K562 treated with DMSO at 1 percent for 12 hours (cell line): ENCODE measurements around the gene RPL32. TPM values are rescaled to one million over a fixed set of nuclear protein-coding genes. Genes with fewer than 3 reads are reported as not detected.

Experiments used
- total RNA-seq: library from RNA; unstranded; fragments of 300-600 nt; gene quantifications from 2 replicates; pipeline ENCODE4 v1.2.3, GENCODE V29; 2022; ENCODE audit not compliant: insufficient read depth

Gene RPL32
- total RNA-seq, result 1,822 and 3,094 TPM in 2 replicates

DNA sequence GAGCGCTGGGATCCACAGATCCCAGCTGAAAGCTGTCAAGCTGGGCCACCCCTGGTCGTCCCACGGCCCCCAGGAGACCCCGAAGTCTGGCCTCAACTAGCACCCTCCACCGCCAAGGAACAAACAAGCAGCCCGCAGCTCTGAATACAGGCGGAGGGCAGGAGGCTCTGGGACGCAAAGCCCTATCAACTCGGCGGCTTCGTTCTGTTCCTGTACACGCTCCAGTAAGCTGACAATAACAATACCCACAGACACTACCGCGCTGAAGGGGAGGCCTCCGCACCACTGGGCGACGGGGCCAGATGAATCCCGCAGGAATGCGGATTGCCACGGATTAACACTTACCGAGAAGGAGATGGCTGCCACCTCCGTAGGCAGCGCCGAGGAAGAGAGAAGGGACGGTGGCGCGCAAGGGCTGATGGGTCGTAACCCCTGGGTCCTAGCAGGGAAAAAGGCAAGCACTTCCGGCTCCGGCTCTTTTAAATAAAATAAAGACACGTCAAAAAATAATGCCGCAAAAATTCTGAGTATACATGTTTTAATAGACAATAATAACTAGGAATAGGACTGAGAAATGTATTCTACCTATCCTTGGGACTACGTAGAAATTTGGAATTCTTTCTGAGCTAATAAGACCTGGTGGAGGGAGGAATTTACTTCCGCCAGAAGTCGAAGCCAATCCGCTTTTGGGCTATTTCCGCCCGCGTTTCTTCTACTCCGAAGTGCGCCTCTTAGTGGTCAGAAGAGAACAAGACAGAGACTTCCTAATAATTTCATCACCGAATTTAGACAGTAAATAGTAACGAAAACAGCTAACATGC, at the start of gene RPL32:
Gene RPL32, minus strand, starts transcription at position 417 of the 821 bp plus-strand sequence. CDS start 1,328 bp downstream, outside the sequence.

DNA sequence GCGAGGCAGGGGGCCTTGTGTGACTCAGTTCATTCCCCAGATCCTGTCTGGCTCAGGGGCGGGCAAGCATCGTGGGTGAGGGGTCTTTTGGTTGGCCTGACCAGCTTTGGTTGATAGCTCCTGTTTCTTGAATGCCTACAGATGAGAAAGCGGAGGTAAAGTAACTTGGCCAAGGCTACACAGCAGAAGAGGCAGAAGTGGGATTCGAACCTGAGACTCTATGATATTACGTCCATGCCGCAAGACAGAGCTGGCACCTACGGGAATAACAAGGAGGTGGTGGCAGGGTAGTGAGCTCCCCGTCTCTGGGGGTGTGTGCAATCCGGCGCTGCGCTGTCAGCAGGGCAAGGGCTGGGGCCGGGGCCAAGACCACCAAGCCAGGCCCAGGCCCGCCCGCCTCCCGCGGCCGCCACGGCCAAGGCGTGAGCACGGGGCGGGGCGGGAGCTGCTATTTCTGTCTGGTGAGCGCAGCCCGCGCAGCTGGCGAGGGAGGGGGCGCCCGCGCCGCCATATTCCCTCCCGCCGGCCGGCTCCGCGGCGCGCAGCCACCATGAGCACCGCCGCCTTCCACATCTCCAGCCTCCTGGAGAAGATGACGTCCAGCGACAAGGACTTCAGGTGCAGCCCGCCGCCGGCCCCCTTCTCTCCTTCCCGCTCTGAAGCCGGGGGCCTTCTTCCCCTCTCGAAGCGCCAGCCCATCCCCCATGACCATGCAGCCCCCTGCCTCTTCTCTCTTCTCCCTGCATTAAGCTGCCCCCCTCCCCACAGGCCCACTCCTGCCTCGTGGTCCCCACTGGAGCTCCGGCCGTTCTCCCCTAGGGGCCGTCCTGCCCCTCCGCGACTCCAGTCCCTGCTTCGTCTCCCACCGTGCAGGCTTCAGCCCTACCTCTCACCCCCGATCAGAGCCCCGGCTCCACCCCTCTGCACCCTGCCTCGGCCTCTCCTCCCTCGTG, 44.9 kb downstream of the RPL32 start, which contains the start of gene CAND2:
Gene CAND2, plus strand, starts transcription at position 510 of the 953 bp plus-strand sequence. Its CDS starts 41 bp downstream, at position 551.

Other genes starting within 250 kb of the RPL32 start
- 37.2 and 93.2 TPM in 2 replicates for gene RAF1, start 177.4 kb downstream of the RPL32 start, total RNA-seq
- 0.68 TPM in 1 of 2 replicates, not detected in the other for gene TMEM40, start 82.3 kb downstream of the RPL32 start, total RNA-seq
- 6.5 and 10.8 TPM in 2 replicates for gene CAND2, start 44.9 kb downstream of the RPL32 start, total RNA-seq
- gene IQSEC1, start 231.9 kb upstream of the RPL32 start, total RNA-seq, result 4.2 and 20.1 TPM in 2 replicates